ENCODE measurements around the gene HSF4.

DNA sequence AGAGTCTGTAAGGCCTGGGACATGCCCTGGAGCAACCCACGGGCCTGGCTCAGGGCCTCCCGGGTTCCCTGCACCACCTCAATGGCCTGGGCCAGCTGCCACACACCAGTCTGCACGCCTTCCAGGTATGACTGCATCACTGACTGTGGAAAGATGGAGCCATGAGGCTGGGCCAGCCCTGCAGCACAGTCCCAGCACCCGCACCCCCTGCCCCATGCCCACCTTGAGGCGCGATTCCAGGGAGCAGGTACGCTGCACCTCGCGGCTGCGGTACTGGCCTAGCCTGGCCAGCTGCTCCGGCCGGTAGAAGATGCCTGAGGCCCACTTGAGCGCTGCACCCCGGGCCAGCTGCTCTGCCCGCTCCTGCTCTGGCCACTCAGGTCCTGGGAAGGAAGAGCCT lies 24.3 kb downstream of the HSF4 start:
- TF ChIP-seq, protein P1, sequence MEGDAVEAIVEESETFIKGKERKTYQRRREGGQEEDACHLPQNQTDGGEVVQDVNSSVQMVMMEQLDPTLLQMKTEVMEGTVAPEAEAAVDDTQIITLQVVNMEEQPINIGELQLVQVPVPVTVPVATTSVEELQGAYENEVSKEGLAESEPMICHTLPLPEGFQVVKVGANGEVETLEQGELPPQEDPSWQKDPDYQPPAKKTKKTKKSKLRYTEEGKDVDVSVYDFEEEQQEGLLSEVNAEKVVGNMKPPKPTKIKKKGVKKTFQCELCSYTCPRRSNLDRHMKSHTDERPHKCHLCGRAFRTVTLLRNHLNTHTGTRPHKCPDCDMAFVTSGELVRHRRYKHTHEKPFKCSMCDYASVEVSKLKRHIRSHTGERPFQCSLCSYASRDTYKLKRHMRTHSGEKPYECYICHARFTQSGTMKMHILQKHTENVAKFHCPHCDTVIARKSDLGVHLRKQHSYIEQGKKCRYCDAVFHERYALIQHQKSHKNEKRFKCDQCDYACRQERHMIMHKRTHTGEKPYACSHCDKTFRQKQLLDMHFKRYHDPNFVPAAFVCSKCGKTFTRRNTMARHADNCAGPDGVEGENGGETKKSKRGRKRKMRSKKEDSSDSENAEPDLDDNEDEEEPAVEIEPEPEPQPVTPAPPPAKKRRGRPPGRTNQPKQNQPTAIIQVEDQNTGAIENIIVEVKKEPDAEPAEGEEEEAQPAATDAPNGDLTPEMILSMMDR (IDR thresholded peaks at IDR 0.05 in 4 of 5, conservative IDR thresholded peaks at IDR 0.05 in 1 of 5): no peak
- TF ChIP-seq POLR2A (IDR thresholded peaks at IDR 0.05): no peak

Measured in gastrocnemius medialis (tissue), 4 donors.